ENCODE measurements around the gene MATR3. TPM values are rescaled to one million over a fixed set of nuclear protein-coding genes. Genes with fewer than 3 reads are reported as not detected.
A peak's percentile ranks its signal among the peaks of the same experiment; 100 is the strongest.
"Not testable (repeated sequence)": the region's sequence is repeated elsewhere in the genome, so short reads cannot be mapped to it uniquely, and the experiment has no call there.

Gene MATR3
- total and polyA plus RNA-seq, 10 of the 15 experiments (the other 5 are each of a cell fraction or from before 2014, with no cell fraction given), result 134 to 401 (median 221) TPM

DNA sequence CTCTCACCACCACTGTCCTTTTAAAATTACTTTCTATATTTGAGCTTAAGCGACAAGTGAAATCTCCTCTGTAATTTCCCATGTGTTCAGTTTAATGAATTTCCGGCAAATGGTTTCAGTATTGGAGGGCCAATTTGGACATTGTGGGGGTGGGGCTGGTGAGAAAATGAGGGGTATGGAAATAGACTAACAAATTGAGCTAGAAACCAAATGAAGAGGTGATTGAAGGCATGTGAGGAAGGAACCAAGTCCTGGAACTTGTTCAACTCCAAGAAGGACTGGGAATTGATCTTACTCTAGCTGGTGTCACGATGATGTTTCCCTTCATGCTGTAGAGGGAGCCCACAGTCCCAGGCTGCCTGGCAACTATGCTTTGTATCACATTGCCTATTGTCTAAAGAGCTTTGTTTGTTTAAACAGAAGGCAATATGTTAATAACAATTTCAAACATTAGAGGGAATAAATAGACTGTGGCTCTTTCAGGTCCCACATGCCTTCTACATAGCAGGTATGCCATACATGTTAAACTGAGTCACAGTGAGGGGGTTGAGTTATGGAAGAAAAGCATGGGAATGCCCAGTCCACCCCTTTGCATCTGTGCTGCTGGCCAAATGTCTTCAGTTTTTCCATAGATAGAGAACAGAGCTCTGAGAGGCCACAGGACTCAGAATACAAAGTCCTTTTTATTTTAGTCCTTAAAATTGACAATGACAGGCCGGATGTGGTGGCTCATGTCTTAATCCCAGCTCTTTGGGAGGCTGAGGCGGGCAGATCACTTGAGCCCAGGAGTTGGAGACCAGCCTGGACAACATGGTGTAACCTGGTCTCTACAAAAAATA, 25.0 kb upstream of the MATR3 start (continued):
- TF ChIP-seq NFYA (IDR thresholded peaks at IDR 0.05; ENCODE audit: borderline replicate concordance, low read depth, low read length), result no peak
- no peak for TF ChIP-seq HDGF (IDR thresholded peaks at IDR 0.05)
- TF ChIP-seq, protein P1, sequence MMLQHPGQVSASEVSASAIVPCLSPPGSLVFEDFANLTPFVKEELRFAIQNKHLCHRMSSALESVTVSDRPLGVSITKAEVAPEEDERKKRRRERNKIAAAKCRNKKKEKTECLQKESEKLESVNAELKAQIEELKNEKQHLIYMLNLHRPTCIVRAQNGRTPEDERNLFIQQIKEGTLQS (IDR thresholded peaks at IDR 0.05; ENCODE audit: borderline replicate concordance, extremely low read depth, low read depth, low read length), result no peak
- TF ChIP-seq, protein P2, sequence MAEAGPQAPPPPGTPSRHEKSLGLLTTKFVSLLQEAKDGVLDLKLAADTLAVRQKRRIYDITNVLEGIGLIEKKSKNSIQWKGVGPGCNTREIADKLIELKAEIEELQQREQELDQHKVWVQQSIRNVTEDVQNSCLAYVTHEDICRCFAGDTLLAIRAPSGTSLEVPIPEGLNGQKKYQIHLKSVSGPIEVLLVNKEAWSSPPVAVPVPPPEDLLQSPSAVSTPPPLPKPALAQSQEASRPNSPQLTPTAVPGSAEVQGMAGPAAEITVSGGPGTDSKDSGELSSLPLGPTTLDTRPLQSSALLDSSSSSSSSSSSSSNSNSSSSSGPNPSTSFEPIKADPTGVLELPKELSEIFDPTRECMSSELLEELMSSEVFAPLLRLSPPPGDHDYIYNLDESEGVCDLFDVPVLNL (IDR thresholded peaks at IDR 0.05; ENCODE audit: low read depth, low read length), result no peak
- TF ChIP-seq BACH1 (IDR thresholded peaks at IDR 0.05; ENCODE audit: borderline replicate concordance), result no peak
- TF ChIP-seq NBN (IDR thresholded peaks at IDR 0.05), result peak; percentile 70; the same call in 1 of the 2 replicates
- no peak for TF ChIP-seq BRCA1 (IDR thresholded peaks at IDR 0.05; ENCODE audit: low read depth, low read length)
- peak; percentile 78 for TF ChIP-seq EED (IDR thresholded peaks at IDR 0.05; ENCODE audit: low read depth)
- no peak for TF ChIP-seq SUZ12 (IDR thresholded peaks at IDR 0.05; ENCODE audit: unreplicated experiment)

DNA sequence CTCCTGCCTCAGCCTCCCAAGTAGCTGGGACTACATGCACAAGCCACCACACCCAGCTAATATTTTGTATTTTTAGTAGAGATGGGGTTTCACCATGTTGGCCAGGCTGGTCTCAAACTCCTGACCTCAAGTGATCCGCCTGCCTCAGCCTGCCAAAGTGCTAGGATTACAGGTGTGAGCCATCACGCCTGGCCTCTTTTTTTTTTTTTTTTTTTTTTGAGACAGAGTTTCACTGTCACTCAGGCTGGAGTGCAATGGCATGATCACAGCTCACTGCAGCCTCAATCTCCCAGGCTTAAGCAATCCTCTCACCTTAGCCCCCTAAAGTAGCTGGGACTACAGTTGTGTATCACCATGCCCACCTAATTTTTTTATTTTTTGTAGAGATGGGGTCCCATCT, 22.8 kb upstream of the MATR3 start:
- CTCF ChIA-PET, result interaction anchor here (1.0 to 3.9 kb wide), 5 partner anchors 9 to 35 kb away, joined by 3 to 32 read pairs (median 9); no protein-coding TSS in a partner anchor
- intact Hi-C loops (cut with micrococcal nuclease; ENCODE audit: unreplicated experiment), result loop anchor here (5.0 kb wide), 1 partner anchor 122 kb away; no protein-coding TSS in a partner anchor
- in situ Hi-C loops (cut with MboI), result loop anchor here (25.0 kb wide), 1 partner anchor 633 kb away; no protein-coding TSS in a partner anchor
- H3K79me2 ChIP-seq (ENCODE audit: control insufficient read depth, insufficient read depth, low read length), result peaks cover 21% of the 10 kb centered on the region
- peak; percentile 56 for FAIRE-seq
- H3K36me3 ChIP-seq (ENCODE audit: control insufficient read depth in 2 of 2, insufficient read depth in 2 of 2, low read length in 1 of 2); H3K9ac ChIP-seq (ENCODE audit: control insufficient read depth, insufficient read depth, low read length); H3K4me2 ChIP-seq (ENCODE audit: control insufficient read depth, insufficient read depth); DNase-seq (ENCODE audit: low read depth, low spot score); H2AFZ ChIP-seq (ENCODE audit: control insufficient read depth, low read depth, low read length); H3K27ac ChIP-seq (ENCODE audit: control insufficient read depth, insufficient read depth); H4K20me1 ChIP-seq (ENCODE audit: control insufficient read depth, insufficient read depth); H3K27me3 ChIP-seq (replicated peaks in 1 of 2; ENCODE audit: control insufficient read depth in 2 of 2, insufficient read depth in 2 of 2, low read length in 1 of 2); ATAC-seq; H3K9me3 ChIP-seq (replicated peaks; ENCODE audit: control insufficient read depth, insufficient read depth, low read length); BruUV-seq (replicated peaks); H3K4me3 ChIP-seq: not testable (repeated sequence)
- SMC1A ChIA-PET (ENCODE audit: uncharacterized antibody, unreplicated experiment), result interaction anchor here (0.8 to 9.9 kb wide), 8 partner anchors 9 to 446 kb away, joined by 3 to 136 read pairs (median 5); partner anchors contain the start of gene MATR3
- 27% methylated on average over 2 of the region's 2 CpGs for WGBS (ENCODE audit: insufficient coverage, insufficient replicate concordance, low lambda C conversion rate, missing lambda C conversion rate)
- RAD21 ChIA-PET (ENCODE audit: unreplicated experiment), result interaction anchor here (0.8 to 2.8 kb wide), 7 partner anchors 10 to 120 kb away, joined by 3 to 16 read pairs (median 3); no protein-coding TSS in a partner anchor
- H3K4me1 ChIP-seq (ENCODE audit: control insufficient read depth, insufficient read depth, low read length), result peaks cover 38% of the 10 kb centered on the region
- POLR2A ChIA-PET, result interaction anchor here (0.5 to 3.1 kb wide), 8 partner anchors 9 to 772 kb away, joined by 3 to 14 read pairs (median 4); no protein-coding TSS in a partner anchor
- TF ChIP-seq, protein P3, sequence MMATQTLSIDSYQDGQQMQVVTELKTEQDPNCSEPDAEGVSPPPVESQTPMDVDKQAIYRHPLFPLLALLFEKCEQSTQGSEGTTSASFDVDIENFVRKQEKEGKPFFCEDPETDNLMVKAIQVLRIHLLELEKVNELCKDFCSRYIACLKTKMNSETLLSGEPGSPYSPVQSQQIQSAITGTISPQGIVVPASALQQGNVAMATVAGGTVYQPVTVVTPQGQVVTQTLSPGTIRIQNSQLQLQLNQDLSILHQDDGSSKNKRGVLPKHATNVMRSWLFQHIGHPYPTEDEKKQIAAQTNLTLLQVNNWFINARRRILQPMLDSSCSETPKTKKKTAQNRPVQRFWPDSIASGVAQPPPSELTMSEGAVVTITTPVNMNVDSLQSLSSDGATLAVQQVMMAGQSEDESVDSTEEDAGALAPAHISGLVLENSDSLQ (IDR thresholded peaks at IDR 0.05), result peak; percentile 84
